HG02973 (cell line): ENCODE measurements around the gene ATAD3A.
"Not testable (repeated sequence)": the region's sequence is repeated elsewhere in the genome, so short reads cannot be mapped to it uniquely, and the experiment has no call there.

Experiments used
- ATAC-seq: cut with Tn5 transposase; IDR thresholded peaks from one replicate; pipeline ENCODE4 v1.9.1; 2021; ENCODE audit warnings: moderate library complexity; ENCODE audit not compliant: unreplicated experiment

The ATAD3A gene

GRCh38 chr1:1489231-1489630 lies 22.7 kb upstream of the ATAD3A start:
- no peak for ATAC-seq

- no peak for ATAC-seq
These were observed 22.1 kb upstream of the ATAD3A start for GRCh38 chr1:1489861-1490260.

DNA sequence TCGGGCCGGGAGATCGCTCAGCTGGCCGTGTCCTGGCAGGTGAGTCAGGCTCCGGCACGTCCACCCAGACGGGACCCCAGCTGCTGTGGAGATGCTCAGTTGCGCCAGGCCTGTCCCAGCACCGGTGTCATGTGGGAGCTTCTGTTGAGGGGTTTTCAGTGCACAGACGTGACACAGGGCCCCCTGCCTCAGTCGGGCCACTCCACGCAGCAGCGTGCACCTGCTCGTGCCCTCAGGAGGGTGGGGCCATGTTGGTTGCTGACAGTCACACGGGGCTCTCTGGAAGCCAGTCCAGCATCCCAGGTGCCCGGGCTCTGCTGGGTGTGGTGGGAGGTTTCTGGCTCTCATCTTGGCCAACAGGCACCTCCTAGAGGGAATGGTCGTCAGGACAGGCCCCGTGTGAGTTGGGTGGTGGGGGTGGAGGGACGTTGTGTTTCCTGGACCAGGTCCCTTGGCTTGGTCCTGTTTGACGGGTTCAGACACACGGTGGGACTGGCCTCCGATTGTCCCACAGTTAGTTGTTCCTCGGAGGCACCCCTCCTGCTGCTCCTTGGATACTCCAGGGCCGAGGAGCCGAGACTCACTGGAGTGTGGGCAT lies 21.2 kb upstream of the ATAD3A start:
- ATAC-seq: no peak

- no peak for ATAC-seq
These were observed 20.4 kb upstream of the ATAD3A start for GRCh38 chr1:1491601-1492000.

- ATAC-seq: not testable (repeated sequence)
These were observed 17.7 kb upstream of the ATAD3A start for GRCh38 chr1:1494311-1494710.

GRCh38 chr1:1495461-1495975 lies 16.4 kb upstream of the ATAD3A start:
- not testable (repeated sequence) for ATAC-seq

GRCh38 chr1:1504777-1505365 lies 7.1 kb upstream of the ATAD3A start:
- ATAC-seq: not testable (repeated sequence)

- not testable (repeated sequence) for ATAC-seq
These were observed 6.6 kb upstream of the ATAD3A start for GRCh38 chr1:1505366-1505798.

DNA sequence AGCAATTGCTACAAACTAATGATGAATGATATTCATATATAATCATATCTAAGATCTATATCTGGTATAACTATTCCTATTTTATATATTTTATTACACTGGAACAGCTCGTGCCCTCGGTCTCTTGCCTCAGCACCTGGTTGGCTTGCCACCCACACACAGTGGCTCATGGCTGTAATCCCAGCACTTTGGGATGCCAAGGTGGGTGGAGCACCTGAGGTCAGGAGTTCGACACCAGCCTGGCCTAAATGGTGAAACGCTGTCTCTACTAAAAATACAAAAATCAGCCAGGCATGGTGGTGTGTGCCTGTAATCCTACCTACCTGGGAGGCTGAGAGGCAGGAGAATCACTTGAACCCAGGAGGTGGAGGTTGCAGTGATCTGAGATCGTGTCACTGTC lies 6.2 kb upstream of the ATAD3A start:
- ATAC-seq: not testable (repeated sequence)

- ATAC-seq: no peak
These were observed 4.7 kb upstream of the ATAD3A start for GRCh38 chr1:1507305-1507704.

DNA sequence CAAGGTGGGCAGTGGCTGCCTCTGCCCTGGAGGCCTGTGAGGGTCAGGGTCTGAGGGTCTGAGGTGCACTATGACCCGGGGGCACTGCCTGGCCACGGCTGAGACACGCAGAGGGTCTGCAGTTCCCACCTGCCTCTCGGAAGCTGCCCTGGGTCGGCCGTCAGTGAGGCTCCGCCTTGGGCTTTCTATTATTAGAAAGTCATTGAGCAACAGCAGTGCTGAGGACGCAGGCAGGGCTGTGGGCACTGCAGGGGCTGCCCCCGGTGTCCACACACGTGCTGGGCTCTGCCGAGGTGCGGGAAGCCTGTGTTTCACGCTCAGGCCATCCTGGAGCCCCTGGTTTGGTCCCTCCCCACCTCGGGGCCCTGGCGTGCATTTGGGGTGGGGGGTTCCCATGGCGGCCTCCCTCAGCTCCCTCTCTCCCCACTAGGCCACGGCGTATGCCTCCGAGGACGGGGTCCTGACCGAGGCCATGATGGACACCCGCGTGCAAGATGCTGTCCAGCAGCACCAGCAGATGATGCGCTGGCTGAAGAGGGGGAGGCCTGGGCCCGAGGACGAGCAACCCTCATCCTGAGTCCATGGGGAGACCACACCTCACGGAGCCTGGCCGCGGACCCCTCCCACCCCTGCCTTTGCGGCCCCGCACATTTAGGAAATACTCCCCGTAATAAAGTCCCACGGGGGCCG lies 3.0 kb upstream of the ATAD3A start:
- ATAC-seq: not testable (repeated sequence)

- not testable (repeated sequence) for ATAC-seq
These were observed 2.5 kb upstream of the ATAD3A start for GRCh38 chr1:1509465-1509850.

- no peak for ATAC-seq
These were observed 940 bp upstream of the ATAD3A start for GRCh38 chr1:1510912-1511532.

DNA sequence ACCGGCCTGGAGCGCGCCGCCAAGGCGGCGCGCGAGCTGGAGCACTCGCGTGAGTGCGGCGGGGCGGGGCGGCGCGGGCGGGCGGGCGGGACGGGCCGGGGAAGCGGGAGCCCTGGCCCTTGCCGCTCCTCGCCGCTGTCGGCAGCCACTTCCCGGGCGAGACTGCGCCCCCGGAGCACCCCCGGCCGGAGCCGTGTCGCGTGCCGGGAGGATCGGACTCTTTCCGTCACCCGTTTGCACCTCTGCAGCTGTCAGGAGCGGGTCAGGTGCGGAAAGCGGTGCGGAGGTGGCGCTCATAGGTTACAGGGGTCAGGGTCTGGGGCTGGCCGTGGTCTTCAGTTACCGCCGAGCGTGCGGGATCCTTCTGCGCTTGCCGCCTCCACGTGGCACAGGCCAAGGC lies 463 bp downstream of the ATAD3A start:
- not testable (repeated sequence) for ATAC-seq

DNA sequence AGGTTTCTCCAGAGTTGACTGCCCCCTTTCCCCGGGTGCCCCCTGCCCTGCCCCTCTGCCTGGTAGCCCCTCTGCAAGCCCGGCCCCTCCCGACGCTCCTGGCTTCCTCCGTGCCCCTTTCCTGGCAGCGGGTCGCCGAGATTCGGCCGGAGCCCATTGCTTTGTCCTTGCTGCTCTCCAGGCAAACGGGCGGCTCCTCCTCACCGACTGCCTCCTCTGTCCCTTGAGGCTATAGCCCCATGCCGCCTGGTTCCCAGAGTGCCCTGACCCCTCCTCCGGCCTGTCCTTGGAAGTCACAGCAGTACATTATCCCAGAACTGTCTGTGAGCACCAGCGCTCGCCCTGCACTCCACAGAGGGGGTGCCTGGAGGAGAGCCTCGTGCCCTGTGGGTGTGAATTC lies 1.7 kb downstream of the ATAD3A start:
- ATAC-seq: not testable (repeated sequence)

GRCh38 chr1:1514376-1514775 lies 2.4 kb downstream of the ATAD3A start:
- not testable (repeated sequence) for ATAC-seq

DNA sequence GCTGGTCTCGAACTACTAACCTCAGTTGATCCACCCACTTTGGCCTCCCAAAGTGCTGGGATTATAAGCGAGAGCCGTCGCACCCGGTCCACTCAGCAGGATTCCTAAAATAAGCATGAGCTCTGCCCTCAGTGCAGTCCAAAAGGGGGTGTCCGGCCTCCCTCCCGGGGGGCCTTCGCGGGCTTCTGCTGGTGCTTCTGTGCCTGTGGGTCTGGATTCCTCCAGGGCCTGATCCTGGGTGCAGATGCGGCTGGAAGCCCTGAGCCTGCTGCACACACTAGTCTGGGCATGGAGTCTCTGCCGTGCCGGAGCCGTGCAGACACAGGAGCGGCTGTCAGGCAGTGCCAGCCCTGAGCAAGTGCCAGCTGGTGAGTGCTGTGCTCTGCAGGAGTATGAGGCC lies 5.0 kb downstream of the ATAD3A start:
- ATAC-seq: not testable (repeated sequence)

DNA sequence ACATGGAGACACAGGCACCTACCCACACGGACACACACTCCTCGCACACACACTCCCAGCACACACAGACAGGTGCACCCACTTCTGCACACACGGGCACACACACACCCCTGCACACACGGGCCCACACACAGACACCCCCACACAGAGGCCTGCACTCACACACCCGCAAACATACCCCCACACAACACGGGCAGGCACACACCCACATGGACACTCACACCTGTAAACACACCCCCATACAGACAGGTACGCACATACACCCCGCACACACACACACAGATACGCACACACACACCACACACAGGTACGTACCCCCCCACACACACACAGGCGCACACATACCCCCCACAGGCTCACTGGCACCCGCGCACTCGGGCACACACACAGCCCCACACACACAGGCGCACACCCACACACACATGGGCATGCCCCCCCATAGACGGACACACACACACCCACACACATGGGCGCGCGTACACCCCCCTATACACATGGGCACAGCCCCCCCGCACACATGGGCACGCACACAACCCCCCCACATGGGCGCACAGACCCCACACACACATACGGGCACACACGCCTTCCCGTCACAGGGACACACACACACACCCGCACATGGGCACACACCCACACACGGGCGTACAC lies 6.1 kb downstream of the ATAD3A start:
- no peak for ATAC-seq

GRCh38 chr1:1518621-1519007 lies 6.7 kb downstream of the ATAD3A start:
- not testable (repeated sequence) for ATAC-seq

GRCh38 chr1:1519805-1520505 lies 8.0 kb downstream of the ATAD3A start:
- not testable (repeated sequence) for ATAC-seq
